Measurements from ENCODE around the gene PLEKHH2.

DNA sequence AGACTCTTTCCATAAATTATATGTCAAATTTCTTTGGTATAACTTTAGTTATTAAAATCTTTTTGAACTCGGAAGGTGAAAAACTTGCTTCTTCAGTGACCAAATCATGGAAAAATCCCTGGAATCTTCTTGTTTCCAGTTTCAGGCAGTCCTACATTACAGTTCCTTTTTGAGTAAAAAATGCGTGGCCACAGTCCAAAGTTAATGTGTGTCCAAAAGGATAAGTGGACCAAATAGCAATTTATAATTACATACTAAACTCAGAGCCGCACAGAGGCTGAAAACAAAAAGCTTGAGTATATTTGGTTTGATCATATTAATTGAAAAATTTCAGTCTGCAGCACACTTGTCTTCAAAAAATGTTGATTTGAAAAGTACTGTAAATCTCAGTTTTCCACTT lies 108.4 kb downstream of the PLEKHH2 start:
- TF ChIP-seq EZH2 (IDR thresholded peaks at IDR 0.05), result no peak
- no peak for TF ChIP-seq POLR2AphosphoS5 (IDR thresholded peaks at IDR 0.05; ENCODE audit: borderline replicate concordance, low read depth, low read length)

Measured in SK-N-MC (cell line).